ENCODE results near the gene MICAL2. TPM values are rescaled to one million over a fixed set of nuclear protein-coding genes. Genes with fewer than 3 reads are reported as not detected.

The MICAL2 gene
- polyA plus RNA-seq, 2 of the 4 experiments (the other 2 are of a cell fraction) = 39.8 to 42.1 TPM

DNA sequence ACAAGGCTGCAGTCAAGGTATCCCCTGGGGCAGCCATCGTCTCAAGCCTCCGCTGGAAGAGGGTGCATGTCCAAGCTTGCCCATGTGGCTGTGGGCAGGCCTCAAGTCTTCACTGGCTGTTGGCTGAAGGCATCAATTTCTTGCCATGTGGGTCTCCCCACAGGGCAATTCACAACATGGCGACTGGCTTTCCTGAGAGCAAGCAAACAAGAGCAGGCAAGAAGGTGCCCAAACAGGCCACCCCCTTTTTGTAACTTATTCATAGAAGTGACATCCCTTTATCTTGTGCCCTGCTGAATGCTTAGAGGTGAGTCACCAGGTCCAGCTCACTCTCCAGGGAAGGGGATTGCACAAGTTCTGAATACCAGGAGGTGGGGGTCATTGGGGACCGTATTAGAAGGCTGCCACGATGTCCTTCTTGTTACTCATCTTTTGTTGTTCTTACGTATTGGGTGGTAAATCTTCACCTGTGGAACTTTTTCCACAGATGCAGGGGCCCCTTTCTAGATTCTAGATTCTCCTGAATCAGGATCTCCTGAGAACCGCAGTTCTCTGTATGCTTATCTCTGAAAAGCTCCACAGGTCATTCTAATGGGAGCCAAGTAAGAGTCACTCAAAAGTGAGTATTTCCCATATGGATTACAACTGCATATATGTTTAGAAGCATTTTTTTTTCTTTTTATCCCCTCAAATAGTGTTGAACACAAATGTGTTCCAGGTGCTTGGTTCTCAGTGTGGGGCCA, 44.2 kb upstream of the MICAL2 start (continued):
- TF ChIP-seq NR3C1 (IDR thresholded peaks at IDR 0.05) (no peak), MAFK (IDR thresholded peaks at IDR 0.05; ENCODE audit: partially characterized antibody) (no peak), EHMT2 (IDR thresholded peaks at IDR 0.05; ENCODE audit: low read depth) (peak; percentile 55; the same call in 1 of the 2 replicates), PHF8 (IDR thresholded peaks at IDR 0.05; ENCODE audit: borderline replicate concordance, low read depth) (no peak), JUN (IDR thresholded peaks at IDR 0.05) (peak; percentile 97 to 98)
- TF ChIP-seq, protein P1, sequence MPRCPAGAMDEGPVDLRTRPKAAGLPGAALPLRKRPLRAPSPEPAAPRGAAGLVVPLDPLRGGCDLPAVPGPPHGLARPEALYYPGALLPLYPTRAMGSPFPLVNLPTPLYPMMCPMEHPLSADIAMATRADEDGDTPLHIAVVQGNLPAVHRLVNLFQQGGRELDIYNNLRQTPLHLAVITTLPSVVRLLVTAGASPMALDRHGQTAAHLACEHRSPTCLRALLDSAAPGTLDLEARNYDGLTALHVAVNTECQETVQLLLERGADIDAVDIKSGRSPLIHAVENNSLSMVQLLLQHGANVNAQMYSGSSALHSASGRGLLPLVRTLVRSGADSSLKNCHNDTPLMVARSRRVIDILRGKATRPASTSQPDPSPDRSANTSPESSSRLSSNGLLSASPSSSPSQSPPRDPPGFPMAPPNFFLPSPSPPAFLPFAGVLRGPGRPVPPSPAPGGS (IDR thresholded peaks at IDR 0.05) = peak; percentile 95; the same call in 2 of the 3 replicates

DNA sequence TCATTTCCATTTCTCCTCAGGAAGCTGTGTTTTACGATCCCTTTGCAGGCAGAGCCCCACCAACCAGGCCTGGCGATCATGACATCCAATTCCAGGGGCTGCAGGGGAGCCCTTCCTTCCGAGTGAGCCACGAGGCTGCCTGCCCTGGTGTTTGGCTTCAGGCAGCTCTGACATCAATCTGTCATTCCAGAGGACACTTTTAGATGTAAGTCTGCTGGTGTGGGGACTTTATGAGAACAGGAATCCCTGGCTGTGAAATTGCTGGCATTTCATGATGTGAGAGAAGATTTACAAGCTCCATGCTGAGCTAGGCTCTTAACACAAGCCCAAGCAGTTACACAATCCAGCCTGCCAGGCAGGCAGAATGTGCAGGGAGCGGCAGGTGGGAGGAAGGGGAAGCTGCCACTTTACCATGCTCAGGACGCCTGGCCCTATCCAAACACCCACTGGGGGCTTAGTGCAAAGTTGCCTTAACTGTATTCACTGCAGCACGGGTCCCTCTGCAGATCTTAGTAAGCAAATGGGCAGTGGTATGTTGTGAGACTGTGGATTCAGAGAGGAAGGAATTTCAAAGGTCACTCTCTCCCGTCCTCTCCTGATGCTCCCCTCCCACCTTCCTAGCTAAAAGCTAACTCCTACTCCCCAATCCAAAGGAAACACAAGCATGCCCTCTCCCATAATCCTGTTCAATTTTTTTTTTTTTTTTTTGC, 43.4 kb upstream of the MICAL2 start:
- FAIRE-seq = peak; percentile 81
- peaks cover 66% of the 10 kb centered on the region for H3K4me1 ChIP-seq
- H3K27ac ChIP-seq = peak overlapping the region; percentile 97
- POLR2A ChIA-PET = interaction anchor here (1.0 to 2.9 kb wide), 8 partner anchors 10 to 222 kb away, joined by 3 to 56 read pairs (median 6); partner anchors contain the start of gene MICAL2
- CTCF ChIA-PET = interaction anchor here (0.7 to 4.8 kb wide), 17 partner anchors 9 to 949 kb away, joined by 3 to 37 read pairs (median 5); no protein-coding TSS in a partner anchor
- WGBS (ENCODE audit: missing lambda C conversion rate) = 2% methylated on average over 6 of the region's 8 CpGs
- H3K4me2 ChIP-seq = peak overlapping the region; percentile 79
- H3K9me3 ChIP-seq = peaks cover 20% of the 10 kb centered on the region
- peak in 1 of 2 experiments; percentile 93 for DNase-seq (ENCODE audit: low read depth in 1 of 2, low spot score in 1 of 2)
- peak; percentile 83 to 84 for ATAC-seq
- H3K4me3 ChIP-seq = peak overlapping the region; percentile 8; the same call in 1 of the 3 replicates
- no peak; the same call in 1 of the 2 replicates for TF ChIP-seq RFX5 (IDR thresholded peaks at IDR 0.05)
- TF ChIP-seq, protein P2, sequence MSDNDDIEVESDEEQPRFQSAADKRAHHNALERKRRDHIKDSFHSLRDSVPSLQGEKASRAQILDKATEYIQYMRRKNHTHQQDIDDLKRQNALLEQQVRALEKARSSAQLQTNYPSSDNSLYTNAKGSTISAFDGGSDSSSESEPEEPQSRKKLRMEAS (IDR thresholded peaks at IDR 0.05) = peak; percentile 82
- no peak; the same call in 1 of the 2 replicates for TF ChIP-seq FOXS1 (CRISPR knock-in tag; IDR thresholded peaks at IDR 0.05)
- peak; percentile 22; the same call in 1 of the 2 replicates for TF ChIP-seq JUNB (IDR thresholded peaks at IDR 0.05)
- TF ChIP-seq, protein P3, sequence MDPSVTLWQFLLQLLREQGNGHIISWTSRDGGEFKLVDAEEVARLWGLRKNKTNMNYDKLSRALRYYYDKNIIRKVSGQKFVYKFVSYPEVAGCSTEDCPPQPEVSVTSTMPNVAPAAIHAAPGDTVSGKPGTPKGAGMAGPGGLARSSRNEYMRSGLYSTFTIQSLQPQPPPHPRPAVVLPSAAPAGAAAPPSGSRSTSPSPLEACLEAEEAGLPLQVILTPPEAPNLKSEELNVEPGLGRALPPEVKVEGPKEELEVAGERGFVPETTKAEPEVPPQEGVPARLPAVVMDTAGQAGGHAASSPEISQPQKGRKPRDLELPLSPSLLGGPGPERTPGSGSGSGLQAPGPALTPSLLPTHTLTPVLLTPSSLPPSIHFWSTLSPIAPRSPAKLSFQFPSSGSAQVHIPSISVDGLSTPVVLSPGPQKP (IDR thresholded peaks at IDR 0.05; ENCODE audit: low read depth, low read length) = no peak
- no peak for TF ChIP-seq TP53 (CRISPR knock-in tag; IDR thresholded peaks at IDR 0.05)
- TF ChIP-seq RNF2 (IDR thresholded peaks at IDR 0.05; ENCODE audit: borderline replicate concordance, low read depth) = no peak
- no peak for TF ChIP-seq ZFP36 (IDR thresholded peaks at IDR 0.05; ENCODE audit: borderline replicate concordance, partially characterized antibody)
- no peak for TF ChIP-seq ZC3H11A (IDR thresholded peaks at IDR 0.05)
- TF ChIP-seq KDM1A (IDR thresholded peaks at IDR 0.05; ENCODE audit: low read depth) = no peak
- 0 out of 2 replicates have a peak, but pooled peaks have one; percentile 10 for TF ChIP-seq ESRRA (IDR thresholded peaks at IDR 0.05; ENCODE audit: borderline replicate concordance, low read length)
- TF ChIP-seq CHD2 (IDR thresholded peaks at IDR 0.05; ENCODE audit: low read length, partially characterized antibody) = no peak
- TF ChIP-seq ZSCAN20 (CRISPR knock-in tag; IDR thresholded peaks at IDR 0.05) = no peak
- TF ChIP-seq, protein P4, sequence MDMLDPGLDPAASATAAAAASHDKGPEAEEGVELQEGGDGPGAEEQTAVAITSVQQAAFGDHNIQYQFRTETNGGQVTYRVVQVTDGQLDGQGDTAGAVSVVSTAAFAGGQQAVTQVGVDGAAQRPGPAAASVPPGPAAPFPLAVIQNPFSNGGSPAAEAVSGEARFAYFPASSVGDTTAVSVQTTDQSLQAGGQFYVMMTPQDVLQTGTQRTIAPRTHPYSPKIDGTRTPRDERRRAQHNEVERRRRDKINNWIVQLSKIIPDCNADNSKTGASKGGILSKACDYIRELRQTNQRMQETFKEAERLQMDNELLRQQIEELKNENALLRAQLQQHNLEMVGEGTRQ (IDR thresholded peaks at IDR 0.05) = no peak
- peak; percentile 87 for TF ChIP-seq MAFK (IDR thresholded peaks at IDR 0.05; ENCODE audit: partially characterized antibody)
- TF ChIP-seq, protein P5, sequence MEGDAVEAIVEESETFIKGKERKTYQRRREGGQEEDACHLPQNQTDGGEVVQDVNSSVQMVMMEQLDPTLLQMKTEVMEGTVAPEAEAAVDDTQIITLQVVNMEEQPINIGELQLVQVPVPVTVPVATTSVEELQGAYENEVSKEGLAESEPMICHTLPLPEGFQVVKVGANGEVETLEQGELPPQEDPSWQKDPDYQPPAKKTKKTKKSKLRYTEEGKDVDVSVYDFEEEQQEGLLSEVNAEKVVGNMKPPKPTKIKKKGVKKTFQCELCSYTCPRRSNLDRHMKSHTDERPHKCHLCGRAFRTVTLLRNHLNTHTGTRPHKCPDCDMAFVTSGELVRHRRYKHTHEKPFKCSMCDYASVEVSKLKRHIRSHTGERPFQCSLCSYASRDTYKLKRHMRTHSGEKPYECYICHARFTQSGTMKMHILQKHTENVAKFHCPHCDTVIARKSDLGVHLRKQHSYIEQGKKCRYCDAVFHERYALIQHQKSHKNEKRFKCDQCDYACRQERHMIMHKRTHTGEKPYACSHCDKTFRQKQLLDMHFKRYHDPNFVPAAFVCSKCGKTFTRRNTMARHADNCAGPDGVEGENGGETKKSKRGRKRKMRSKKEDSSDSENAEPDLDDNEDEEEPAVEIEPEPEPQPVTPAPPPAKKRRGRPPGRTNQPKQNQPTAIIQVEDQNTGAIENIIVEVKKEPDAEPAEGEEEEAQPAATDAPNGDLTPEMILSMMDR (IDR thresholded peaks at IDR 0.05) = no peak
- TF ChIP-seq ZNF302 (CRISPR knock-in tag; IDR thresholded peaks at IDR 0.05) = no peak; the same call in 1 of the 2 replicates
- TF ChIP-seq NPAS2 (CRISPR knock-in tag; IDR thresholded peaks at IDR 0.05; ENCODE audit: borderline replicate concordance) = no peak
- no peak for TF ChIP-seq CBX8 (IDR thresholded peaks at IDR 0.05)
- TF ChIP-seq, protein P6, sequence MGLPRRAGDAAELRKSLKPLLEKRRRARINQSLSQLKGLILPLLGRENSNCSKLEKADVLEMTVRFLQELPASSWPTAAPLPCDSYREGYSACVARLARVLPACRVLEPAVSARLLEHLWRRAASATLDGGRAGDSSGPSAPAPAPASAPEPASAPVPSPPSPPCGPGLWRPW (IDR thresholded peaks at IDR 0.05) = peak; percentile 69
- TF ChIP-seq CBX2 (IDR thresholded peaks at IDR 0.05; ENCODE audit: borderline replicate concordance, low read depth) = no peak
- TF ChIP-seq HOXB13 (CRISPR knock-in tag; IDR thresholded peaks at IDR 0.05; ENCODE audit: low read depth) = peak; percentile 81; the same call in 1 of the 2 replicates
- TF ChIP-seq, protein P7, sequence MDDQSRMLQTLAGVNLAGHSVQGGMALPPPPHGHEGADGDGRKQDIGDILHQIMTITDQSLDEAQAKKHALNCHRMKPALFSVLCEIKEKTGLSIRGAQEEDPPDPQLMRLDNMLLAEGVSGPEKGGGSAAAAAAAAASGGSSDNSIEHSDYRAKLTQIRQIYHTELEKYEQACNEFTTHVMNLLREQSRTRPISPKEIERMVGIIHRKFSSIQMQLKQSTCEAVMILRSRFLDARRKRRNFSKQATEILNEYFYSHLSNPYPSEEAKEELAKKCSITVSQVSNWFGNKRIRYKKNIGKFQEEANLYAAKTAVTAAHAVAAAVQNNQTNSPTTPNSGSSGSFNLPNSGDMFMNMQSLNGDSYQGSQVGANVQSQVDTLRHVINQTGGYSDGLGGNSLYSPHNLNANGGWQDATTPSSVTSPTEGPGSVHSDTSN (IDR thresholded peaks at IDR 0.05) = no peak
- TF ChIP-seq KDM5A (IDR thresholded peaks at IDR 0.05) = no peak
- TF ChIP-seq FOSL2 (IDR thresholded peaks at IDR 0.05) = peak; percentile 23; the same call in 1 of the 2 replicates
- peak; percentile 42 for TF ChIP-seq FOSL2 (CRISPR knock-in tag; IDR thresholded peaks at IDR 0.05)
- TF ChIP-seq JUN (IDR thresholded peaks at IDR 0.05) = peak in 1 of 2 experiments; percentile 24; a peak in 3 of 5 replicates

Data from A549 (cell line).